HG02763 (cell line): ENCODE results near the gene LUZP4.
"Not testable (repeated sequence)": the region's sequence is repeated elsewhere in the genome, so short reads cannot be mapped to it uniquely, and the experiment has no call there.

Source experiments
- ATAC-seq: cut with Tn5 transposase; IDR thresholded peaks from one replicate; pipeline ENCODE4 v1.9.1; 2021; ENCODE audit warnings: mild to moderate bottlenecking, moderate library complexity; ENCODE audit not compliant: unreplicated experiment

LUZP4 gene

GRCh38 chrX:115333446-115333845 is 43.9 kb downstream of the LUZP4 start:
- ATAC-seq, result no peak

GRCh38 chrX:115337491-115338144 is 48.1 kb downstream of the LUZP4 start:
- ATAC-seq, result no peak

- no peak for ATAC-seq
These were observed 50.0 kb downstream of the LUZP4 start for GRCh38 chrX:115339441-115340025.

- no peak for ATAC-seq
These were observed 51.9 kb downstream of the LUZP4 start for GRCh38 chrX:115341421-115341820.

- ATAC-seq, result no peak
These were observed 55.5 kb downstream of the LUZP4 start for GRCh38 chrX:115344885-115345614.

GRCh38 chrX:115345615-115346014 is 56.1 kb downstream of the LUZP4 start:
- no peak for ATAC-seq

GRCh38 chrX:115346738-115347137 is 57.2 kb downstream of the LUZP4 start:
- not testable (repeated sequence) for ATAC-seq

GRCh38 chrX:115348446-115349225 is 59.1 kb downstream of the LUZP4 start:
- ATAC-seq, result no peak

GRCh38 chrX:115350711-115351381 is 61.3 kb downstream of the LUZP4 start:
- no peak for ATAC-seq

GRCh38 chrX:115356369-115356768 is 66.9 kb downstream of the LUZP4 start:
- ATAC-seq, result no peak
